IMR-90 (cell line): ENCODE measurements around the gene UBE2O. TPM values are rescaled to one million over a fixed set of nuclear protein-coding genes. Genes with fewer than 3 reads are reported as not detected.

Experiments
- ATAC-seq: fragments of 200-7000 bp; cut with Tn5 transposase; 2 replicates; pipeline ENCODE4 v1.9.1; 2020; ENCODE audit warnings: low read depth, mild to moderate bottlenecking, moderate library complexity
- BruUV-seq: library from RNA; stranded (reverse); fragments of 400-500 nt; replicated peaks from 2 replicates; lab custom pipeline; 2021; lab: Mats Ljungman, UMichigan
- CTCF ChIA-PET: fragments of 300-600 bp; formaldehyde crosslinking; extraction: SDS; loops from one replicate; lab custom pipeline; 2021; ENCODE audit warnings: antibody characterized with exemption; lab: Yijun Ruan, JAX
- POLR2A ChIA-PET: fragments of 300-600 bp; sonication (Branson Sonifier 250); formaldehyde crosslinking; loops from one replicate; lab custom pipeline; 2022; ENCODE audit warnings: antibody characterized with exemption; ENCODE audit not compliant: unreplicated experiment; lab: Charles Lee
- DNase-seq: peaks from one replicate; pipeline ENCODE4 v3.0.0; 2013
- H2AFZ ChIP-seq: replicated peaks from 2 replicates; pipeline ENCODE3; 2013; ENCODE audit warnings: low read length, mild to moderate bottlenecking; ENCODE audit not compliant: poor library complexity
- H2AK5ac ChIP-seq: 2 replicates; pipeline ENCODE4 v1.6.1; 2013; ENCODE audit warnings: low read depth, low read length, inconsistent platforms
- H2AK9ac ChIP-seq: replicated peaks from 2 replicates; pipeline ENCODE3; 2013; ENCODE audit warnings: mild to moderate bottlenecking, low read depth, low read length, moderate library complexity; ENCODE audit not compliant: poor library complexity
- H2BK120ac ChIP-seq: 2 replicates; pipeline ENCODE4 v1.6.1; 2013; ENCODE audit warnings: low read depth, low read length, inconsistent platforms
- H2BK15ac ChIP-seq: 3 replicates; pipeline ENCODE4 v1.6.1; 2013; ENCODE audit warnings: low read depth, low read length, inconsistent platforms
- H2BK20ac ChIP-seq: 2 replicates; pipeline ENCODE4 v1.6.1; 2013; ENCODE audit warnings: low read depth, mild to moderate bottlenecking, inconsistent platforms, low read length, moderate library complexity
- H2BK5ac ChIP-seq: 2 replicates; pipeline ENCODE4 v1.6.1; 2013; ENCODE audit warnings: mild to moderate bottlenecking, low read depth, low read length, inconsistent platforms; ENCODE audit not compliant: poor library complexity, severe bottlenecking
- H3K14ac ChIP-seq: replicated peaks from 2 replicates; pipeline ENCODE4 v1.6.1; 2013; ENCODE audit warnings: low read depth, low read length, inconsistent platforms
- H3K18ac ChIP-seq: 2 replicates; pipeline ENCODE4 v1.6.1; 2013; ENCODE audit warnings: low read depth, low read length, control low read depth
- H3K23ac ChIP-seq: 2 replicates; pipeline ENCODE4 v1.6.1; 2013; ENCODE audit warnings: low read depth, low read length, inconsistent platforms
- H3K27ac ChIP-seq: 2 replicates; pipeline ENCODE4 v1.5.1; 2013; ENCODE audit warnings: mild to moderate bottlenecking, control low read depth, low read length; ENCODE audit not compliant: insufficient read depth
- H3K27me3 ChIP-seq: 2 replicates; pipeline ENCODE4 v1.6.1; 2013; ENCODE audit warnings: low read length; ENCODE audit not compliant: control insufficient read depth, insufficient read depth
- H3K36me3 ChIP-seq: 2 replicates; pipeline ENCODE4 v1.6.1; 2013; ENCODE audit warnings: low read length, mixed read lengths; ENCODE audit not compliant: control insufficient read depth, insufficient read depth
- H3K4ac ChIP-seq: 2 replicates; pipeline ENCODE4 v1.6.1; 2013; ENCODE audit warnings: low read depth, low read length, inconsistent platforms
- H3K4me1 ChIP-seq: 2 replicates; pipeline ENCODE4 v1.6.1; 2013; ENCODE audit warnings: low read length, mixed read lengths; ENCODE audit not compliant: control insufficient read depth, insufficient read depth
- H3K4me2 ChIP-seq: 2 replicates; pipeline ENCODE4 v1.6.1; 2013; ENCODE audit warnings: low read depth, mild to moderate bottlenecking, control low read depth, low read length, moderate library complexity
- H3K4me3 ChIP-seq: 2 replicates; pipeline ENCODE4 v1.5.1; 2013; ENCODE audit warnings: low read depth, mild to moderate bottlenecking, control low read depth, low read length, moderate library complexity; ENCODE audit not compliant: insufficient read depth
- H3K56ac ChIP-seq: 2 replicates; pipeline ENCODE4 v1.6.1; 2013; ENCODE audit warnings: low read length, inconsistent platforms; ENCODE audit not compliant: insufficient read depth; ENCODE audit errors: extremely low read depth
- H3K79me1 ChIP-seq, 2 experiments: 2 replicates each; pipeline ENCODE4 v1.6.1; 2013; ENCODE audit warnings: low read length in 2 of 2, inconsistent platforms in 1 of 2, low read depth in 1 of 2
- H3K9ac ChIP-seq: 2 replicates; pipeline ENCODE4 v1.6.1; 2013; ENCODE audit warnings: low read depth, low read length, control low read depth
- H3K9me1 ChIP-seq: 2 replicates; pipeline ENCODE4 v1.6.1; 2013; ENCODE audit warnings: low read length, inconsistent platforms; ENCODE audit not compliant: insufficient read depth
- H3K9me3 ChIP-seq: 2 replicates; pipeline ENCODE4 v1.6.1; 2013; ENCODE audit warnings: low read length; ENCODE audit not compliant: control insufficient read depth, insufficient read depth
- H4K20me1 ChIP-seq: 2 replicates; pipeline ENCODE4 v1.6.1; 2013; ENCODE audit warnings: low read length, inconsistent platforms; ENCODE audit not compliant: insufficient read depth
- H4K5ac ChIP-seq: 2 replicates; pipeline ENCODE4 v1.6.1; 2013; ENCODE audit warnings: mild to moderate bottlenecking, low read depth, low read length, control low read depth
- H4K8ac ChIP-seq, 2 experiments: 2 replicates each; pipeline ENCODE4 v1.6.1; 2013; ENCODE audit warnings: low read depth in 2 of 2, low read length in 2 of 2, control low read depth in 1 of 2, inconsistent platforms in 1 of 2
- H4K91ac ChIP-seq: 2 replicates; pipeline ENCODE4 v1.6.1; 2013; ENCODE audit warnings: low read depth, low read length, inconsistent platforms; ENCODE audit not compliant: insufficient read depth
- MAFK ChIP-seq: IDR thresholded peaks from 2 replicates; pipeline ENCODE4 v1.6.1; 2012; ENCODE audit warnings: low read depth, low read length, improper control_type of control experiment
- WGBS, 2 experiments: methylation state at CpG; one replicate each; pipeline versions ENCODE4 v1.1.5 to v1.1.7; 2013; ENCODE audit warnings: missing lambda C conversion rate in 2 of 2; ENCODE audit not compliant: insufficient read length in 1 of 2; ENCODE audit errors: extremely low coverage in 2 of 2; 5-methylcytosine and 5-hydroxymethylcytosine counted together
- dilution Hi-C: fragments of 300-500 bp; cut with HindIII; formaldehyde crosslinking; loops from one replicate; pipeline ENCODE4 v1.14.3; 2018; ENCODE audit warnings: low sequenced_read_pairs; ENCODE audit not compliant: unreplicated experiment
- in situ Hi-C: fragments of 300-500 bp; cut with MboI; formaldehyde crosslinking; loops from 3 replicates; pipeline ENCODE4 v1.14.3; 2019; ENCODE audit warnings: low sequenced_read_pairs, inconsistent platforms, mixed read lengths
- intact Hi-C: fragments of 100-400 bp; cut with micrococcal nuclease; formaldehyde crosslinking; loops from 2 replicates; pipeline ENCODE4 v1.10.0; 2022
- polyA plus RNA-seq, 3 experiments: library from polyadenylated mRNA; depleted of rRNA; stranded (reverse); fragments of >200 nt; gene quantifications; 2 replicates each; pipeline ENCODE4 v1.2.3, GENCODE V29; 2012; ENCODE audit warnings: low replicate concordance in 1 of 3
- total RNA-seq: library from RNA; depleted of rRNA; stranded (reverse); fragments of >200 nt; gene quantifications from 2 replicates; pipeline ENCODE4 v1.2.3, GENCODE V29; 2012

The UBE2O gene
- total and polyA plus RNA-seq, 2 of the 4 experiments (the other 2 are of a cell fraction): 17.6 TPM

- peaks cover 2% of the 10 kb centered on the region; the same call in 1 of the 2 replicates for H3K9me1 ChIP-seq
- no peak overlapping the region for H2BK20ac ChIP-seq
- H3K18ac ChIP-seq: no peak overlapping the region
- no peak overlapping the region for H3K4ac ChIP-seq
- no peak overlapping the region for H3K14ac ChIP-seq
- H3K4me2 ChIP-seq: no peak overlapping the region
- ATAC-seq: no peak
- H4K91ac ChIP-seq: no peak overlapping the region
- H3K4me1 ChIP-seq: no peaks in the 10 kb centered on the region; the same call in 1 of the 2 replicates
- intact Hi-C loops: no loop called here
- no peaks in the 10 kb centered on the region for H3K9me3 ChIP-seq
- no peak for DNase-seq
- H3K9ac ChIP-seq: no peak overlapping the region
- H4K20me1 ChIP-seq: no peaks in the 10 kb centered on the region
- H2AK5ac ChIP-seq: no peak overlapping the region
- H3K23ac ChIP-seq: no peak overlapping the region
- POLR2A ChIA-PET: no interaction called here
- no peak overlapping the region for H3K4me3 ChIP-seq
- H4K8ac ChIP-seq: no peak overlapping the region
- H2AFZ ChIP-seq: no peak overlapping the region
- CTCF ChIA-PET: no interaction called here
- H2BK120ac ChIP-seq: no peak overlapping the region
- no peak for TF ChIP-seq MAFK
- no peak overlapping the region for H4K5ac ChIP-seq
- peak overlapping the region; percentile 55 for H2AK9ac ChIP-seq
- no peaks in the 10 kb centered on the region for H3K79me1 ChIP-seq
- in situ Hi-C loops: no loop called here
- dilution Hi-C loops: no loop called here
- no peaks in the 10 kb centered on the region for H3K36me3 ChIP-seq
- H3K27ac ChIP-seq: no peak overlapping the region
- H3K56ac ChIP-seq: no peak overlapping the region
- no TSS peak for BruUV-seq
- no peak overlapping the region for H2BK15ac ChIP-seq
- H2BK5ac ChIP-seq: no peak overlapping the region
- H3K27me3 ChIP-seq: no peaks in the 10 kb centered on the region
- WGBS, 2 experiments: 93% methylated on average over 8 of the region's 15 CpGs; no CpG with 5 or more reads in 1 of the 2 experiments
Measured at GRCh38 chr17:76477576-76477975, 24.6 kb upstream of the UBE2O start.
